Endodermal cell (in vitro differentiated cells): ENCODE data around the gene CTCFL. TPM values are rescaled to one million over a fixed set of nuclear protein-coding genes. Genes with fewer than 3 reads are reported as not detected.

Experiments
- DNase-seq: peaks from one replicate; pipeline ENCODE4 v3.0.0-alpha.2; 2017
- H3K27ac ChIP-seq: 2 replicates; pipeline ENCODE4 v1.5.1; 2013; ENCODE audit warnings: mild to moderate bottlenecking, low read depth, low read length, moderate library complexity
- H3K27me3 ChIP-seq: 2 replicates; pipeline ENCODE4 v1.6.1; 2013; ENCODE audit warnings: mild to moderate bottlenecking, low read length, moderate library complexity; ENCODE audit not compliant: insufficient read depth, control insufficient read depth, poor library complexity, severe bottlenecking
- H3K36me3 ChIP-seq: 2 replicates; pipeline ENCODE4 v1.7.0; 2013; ENCODE audit warnings: mild to moderate bottlenecking, low read length, moderate library complexity; ENCODE audit not compliant: control insufficient read depth, insufficient read depth
- H3K4me1 ChIP-seq: one replicate; pipeline ENCODE4 v1.7.0; 2013; ENCODE audit warnings: low read length; ENCODE audit not compliant: control insufficient read depth, insufficient read depth
- H3K4me3 ChIP-seq: 2 replicates; pipeline ENCODE4 v1.5.1; 2013; ENCODE audit warnings: mild to moderate bottlenecking, low read length, moderate library complexity
- H3K9ac ChIP-seq: 2 replicates; pipeline ENCODE4 v1.6.1; 2013; ENCODE audit warnings: mild to moderate bottlenecking, low read length, moderate library complexity; ENCODE audit not compliant: poor library complexity, severe bottlenecking; ENCODE audit errors: extremely low read depth
- H3K9me3 ChIP-seq: 2 replicates; pipeline ENCODE4 v1.6.1; 2013; ENCODE audit warnings: mild to moderate bottlenecking, low read length, moderate library complexity; ENCODE audit not compliant: control insufficient read depth
- H3K27ac Mint-ChIP-seq: 2 replicates; pipeline ENCODE4 v1.8.0; 2020; ENCODE audit warnings: mixed read lengths
- H3K27me3 Mint-ChIP-seq: 2 replicates; pipeline ENCODE4 v1.8.0; 2021; ENCODE audit warnings: mild to moderate bottlenecking, mixed read lengths; ENCODE audit not compliant: insufficient read depth
- H3K36me3 Mint-ChIP-seq: 2 replicates; pipeline ENCODE4 v1.8.0; 2020; ENCODE audit warnings: low read depth, mixed read lengths
- H3K4me1 Mint-ChIP-seq: 2 replicates; pipeline ENCODE4 v1.8.0; 2020; ENCODE audit warnings: mixed read lengths
- H3K4me3 Mint-ChIP-seq: 2 replicates; pipeline ENCODE4 v1.8.0; 2020; ENCODE audit warnings: mild to moderate bottlenecking, moderate library complexity, mixed read lengths
- H3K9me3 Mint-ChIP-seq: 2 replicates; pipeline ENCODE4 v1.8.0; 2020; ENCODE audit warnings: mild to moderate bottlenecking, mixed read lengths
- WGBS, 2 experiments: methylation state at CpG; one replicate each; pipeline versions ENCODE4 v1.1.5 to v1.1.7; 2013; ENCODE audit warnings: missing lambda C conversion rate in 2 of 2, mixed read lengths in 1 of 2; ENCODE audit not compliant: insufficient coverage in 1 of 2, insufficient read length in 1 of 2; 5-methylcytosine and 5-hydroxymethylcytosine counted together
- total RNA-seq, 2 donors: library from RNA; stranded (reverse); fragmentation: NEBNext Ultra II Directional in 1 of 2; extraction: Animal tissue kit (Norgen Biotek cat#: 25700) in 1 of 2; gene quantifications; 2 replicates in 1 of 2; 3 replicates in 1 of 2; pipeline ENCODE4 v1.2.1, GENCODE V29; 2021
- TF ChIP-seq, protein P1 (sequence below): fragments of 200-600 bp; sonication (generic); conservative IDR thresholded peaks from 2 replicates; pipeline ENCODE4 v1.5.0; 2021; ENCODE audit warnings: antibody characterized with exemption, mild to moderate bottlenecking

Gene CTCFL
- total RNA-seq, 2 donors from 2014 or later = 0.33 to 1.4 TPM

DNA sequence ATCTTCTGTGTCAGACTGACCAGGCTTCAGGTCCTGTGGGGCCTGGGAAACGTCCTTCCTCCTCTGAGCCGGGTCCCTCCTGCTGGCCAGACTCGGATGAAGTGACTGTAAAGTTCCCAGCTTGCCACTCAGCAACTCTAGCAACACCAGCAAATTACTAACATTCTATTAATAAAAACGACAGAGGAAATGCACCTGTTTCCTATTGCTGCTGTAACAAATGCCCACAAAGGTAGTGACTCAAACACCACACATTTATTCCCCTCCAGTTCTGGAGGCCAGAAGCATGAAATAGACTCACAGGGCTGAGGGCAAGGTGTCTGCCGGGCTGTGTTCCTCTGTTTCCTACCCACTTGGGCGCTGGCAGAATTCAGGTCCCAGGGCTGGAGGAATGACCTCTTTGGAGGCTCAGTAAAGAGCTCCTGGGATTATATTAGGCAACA lies 48.8 kb downstream of the CTCFL start:
- Histone ChIP-seq H3K27ac (no peak overlapping the region), H3K9me3 (no peaks in the 10 kb centered on the region), H3K27me3 (no peaks in the 10 kb centered on the region), H3K36me3 (no peaks in the 10 kb centered on the region), H3K4me3 (no peak overlapping the region), H3K9ac (no peak overlapping the region), H3K4me1 (peaks cover 4% of the 10 kb centered on the region)
- no peak overlapping the region for H3K4me3 Mint-ChIP-seq
- 54 to 73% methylated on average over 5 to 6 of the region's 6 CpGs for WGBS, 2 experiments
- H3K27me3 Mint-ChIP-seq = no peaks in the 10 kb centered on the region
- H3K4me1 Mint-ChIP-seq = peaks cover 7% of the 10 kb centered on the region
- H3K9me3 Mint-ChIP-seq = no peaks in the 10 kb centered on the region
- TF ChIP-seq, protein P1, sequence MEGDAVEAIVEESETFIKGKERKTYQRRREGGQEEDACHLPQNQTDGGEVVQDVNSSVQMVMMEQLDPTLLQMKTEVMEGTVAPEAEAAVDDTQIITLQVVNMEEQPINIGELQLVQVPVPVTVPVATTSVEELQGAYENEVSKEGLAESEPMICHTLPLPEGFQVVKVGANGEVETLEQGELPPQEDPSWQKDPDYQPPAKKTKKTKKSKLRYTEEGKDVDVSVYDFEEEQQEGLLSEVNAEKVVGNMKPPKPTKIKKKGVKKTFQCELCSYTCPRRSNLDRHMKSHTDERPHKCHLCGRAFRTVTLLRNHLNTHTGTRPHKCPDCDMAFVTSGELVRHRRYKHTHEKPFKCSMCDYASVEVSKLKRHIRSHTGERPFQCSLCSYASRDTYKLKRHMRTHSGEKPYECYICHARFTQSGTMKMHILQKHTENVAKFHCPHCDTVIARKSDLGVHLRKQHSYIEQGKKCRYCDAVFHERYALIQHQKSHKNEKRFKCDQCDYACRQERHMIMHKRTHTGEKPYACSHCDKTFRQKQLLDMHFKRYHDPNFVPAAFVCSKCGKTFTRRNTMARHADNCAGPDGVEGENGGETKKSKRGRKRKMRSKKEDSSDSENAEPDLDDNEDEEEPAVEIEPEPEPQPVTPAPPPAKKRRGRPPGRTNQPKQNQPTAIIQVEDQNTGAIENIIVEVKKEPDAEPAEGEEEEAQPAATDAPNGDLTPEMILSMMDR = no peak
- no peak overlapping the region for H3K27ac Mint-ChIP-seq
- H3K36me3 Mint-ChIP-seq = no peaks in the 10 kb centered on the region
- DNase-seq = peak; percentile 36

DNA sequence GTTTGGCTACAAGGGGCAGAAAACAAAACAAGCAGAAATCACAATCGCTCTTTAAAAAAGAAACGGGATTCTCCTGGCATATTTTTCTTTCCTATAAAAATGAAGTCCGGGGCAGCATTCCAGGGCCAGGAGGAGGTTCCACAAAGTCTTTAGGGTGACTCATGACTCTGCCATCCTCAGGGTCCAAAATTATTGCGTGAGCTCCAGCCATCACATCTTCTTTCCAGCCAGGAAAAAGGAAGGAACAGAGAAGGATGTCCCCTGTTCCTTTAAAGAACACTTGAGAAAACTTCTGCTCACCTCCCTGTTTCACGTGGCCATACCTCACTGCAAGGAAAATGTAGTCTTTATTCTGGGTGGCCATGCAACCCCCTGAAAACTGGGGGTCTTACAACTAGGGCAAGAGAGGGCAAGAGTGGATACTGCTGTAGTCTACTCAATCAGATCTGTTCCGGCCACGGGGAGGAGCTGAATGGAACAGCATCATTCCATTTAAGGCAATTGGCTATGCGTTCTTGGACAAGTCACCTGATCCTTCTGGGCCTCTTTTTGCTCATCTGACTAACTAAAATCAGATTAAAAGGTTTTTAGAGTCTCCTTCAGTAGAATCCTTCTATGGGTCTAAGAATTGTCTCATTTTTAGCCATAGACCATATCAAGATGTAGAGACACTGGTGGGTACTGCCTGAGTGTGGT lies 49.4 kb downstream of the CTCFL start:
- Mint-ChIP-seq H3K27ac (no peak overlapping the region), H3K4me3 (no peak overlapping the region), H3K27me3 (no peaks in the 10 kb centered on the region), H3K9me3 (no peaks in the 10 kb centered on the region), H3K36me3 (no peaks in the 10 kb centered on the region), H3K4me1 (peaks cover 13% of the 10 kb centered on the region)
- TF ChIP-seq, protein P1 = no peak
- Histone ChIP-seq H3K36me3 (no peaks in the 10 kb centered on the region), H3K27ac (no peak overlapping the region), H3K4me3 (no peak overlapping the region), H3K9me3 (no peaks in the 10 kb centered on the region), H3K9ac (no peak overlapping the region), H3K4me1 (peaks cover 9% of the 10 kb centered on the region), H3K27me3 (no peaks in the 10 kb centered on the region)
- 88 to 97% methylated on average over 8 of the region's 8 CpGs for WGBS, 2 experiments
- DNase-seq = peak; percentile 14

DNA sequence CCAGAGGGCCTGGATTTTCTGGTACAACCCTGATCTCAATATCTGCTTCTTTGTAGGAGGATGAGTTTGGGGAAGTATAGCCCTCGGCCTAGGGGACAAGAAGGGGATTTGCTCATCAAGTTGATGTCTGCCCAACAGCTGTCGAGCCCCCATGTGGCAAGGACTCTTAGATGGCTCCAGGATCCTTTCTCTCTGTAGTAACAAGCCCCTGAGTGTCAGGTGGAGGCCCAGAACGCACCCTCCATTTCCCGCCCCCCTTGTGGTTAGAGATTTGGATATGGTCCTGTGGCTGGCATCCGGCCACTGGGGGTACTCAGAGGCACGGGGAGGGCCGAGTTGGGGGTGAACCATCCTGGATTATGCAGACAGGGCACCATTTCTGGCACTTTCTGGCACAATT lies 50.1 kb downstream of the CTCFL start:
- peak; percentile 26 for DNase-seq
- Histone ChIP-seq H3K36me3 (no peaks in the 10 kb centered on the region), H3K4me3 (no peak overlapping the region), H3K9me3 (no peaks in the 10 kb centered on the region), H3K27ac (no peak overlapping the region), H3K9ac (no peak overlapping the region), H3K4me1 (peaks cover 9% of the 10 kb centered on the region), H3K27me3 (no peaks in the 10 kb centered on the region)
- H3K27me3 Mint-ChIP-seq = no peaks in the 10 kb centered on the region
- TF ChIP-seq, protein P1 = no peak
- H3K27ac Mint-ChIP-seq = no peak overlapping the region
- H3K9me3 Mint-ChIP-seq = no peaks in the 10 kb centered on the region
- H3K4me3 Mint-ChIP-seq = no peak overlapping the region
- H3K4me1 Mint-ChIP-seq = peaks cover 20% of the 10 kb centered on the region
- H3K36me3 Mint-ChIP-seq = no peaks in the 10 kb centered on the region
- WGBS, 2 experiments = 92 to 100% methylated on average over 1 to 7 of the region's 7 CpGs
